GM21423 (cell line): ENCODE results near the gene COX15.
"Not testable (repeated sequence)": the region's sequence is repeated elsewhere in the genome, so short reads cannot be mapped to it uniquely, and the experiment has no call there.

Experiments used
- ATAC-seq: cut with Tn5 transposase; IDR thresholded peaks from one replicate; pipeline ENCODE4 v1.9.1; 2021; ENCODE audit warnings: mild to moderate bottlenecking, moderate library complexity; ENCODE audit not compliant: unreplicated experiment

COX15 gene

GRCh38 chr10:99742254-99742653 lies 10.3 kb upstream of the COX15 start:
- ATAC-seq = no peak

GRCh38 chr10:99740933-99741559 lies 9.1 kb upstream of the COX15 start:
- ATAC-seq = no peak

GRCh38 chr10:99740260-99740659 lies 8.3 kb upstream of the COX15 start:
- no peak for ATAC-seq

DNA sequence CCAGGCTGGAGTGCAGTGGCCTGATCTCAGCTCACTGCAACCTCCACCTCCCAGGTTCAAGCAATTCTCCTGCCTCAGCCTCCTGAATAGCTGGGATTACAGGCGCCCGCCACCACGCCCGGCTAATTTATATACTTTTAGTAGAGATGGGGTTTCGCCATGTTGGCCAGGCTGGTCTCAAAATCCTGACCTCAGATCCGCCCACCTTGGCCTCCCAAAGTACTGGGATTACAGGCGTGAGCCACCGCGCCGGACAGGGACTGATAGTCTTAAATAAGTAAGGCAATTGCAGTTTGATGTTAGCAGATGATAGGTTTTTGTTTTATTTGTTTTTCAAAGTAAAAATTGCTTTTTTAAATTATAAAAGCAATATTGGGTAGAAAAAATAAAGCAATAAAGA lies 2.2 kb upstream of the COX15 start:
- not testable (repeated sequence) for ATAC-seq

DNA sequence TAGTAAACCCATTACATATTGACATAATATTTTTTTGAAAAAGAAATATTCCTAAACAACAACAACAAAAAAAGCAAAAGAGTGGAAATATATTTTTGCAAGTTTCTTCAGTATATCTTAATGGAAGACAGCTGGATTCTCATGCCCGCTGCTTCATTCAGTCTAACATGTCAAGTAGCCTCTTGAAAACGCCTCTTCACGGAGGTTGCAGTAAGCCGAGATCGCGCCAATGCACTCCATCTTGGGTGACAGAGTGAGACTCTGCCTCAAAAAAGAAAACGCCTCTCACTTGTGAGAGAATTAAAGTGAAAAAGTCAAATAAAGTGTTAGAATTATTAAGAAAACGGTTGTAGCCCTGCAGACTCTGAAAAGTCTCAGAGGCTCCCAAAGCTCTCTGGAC lies 1.4 kb upstream of the COX15 start:
- no peak for ATAC-seq

DNA sequence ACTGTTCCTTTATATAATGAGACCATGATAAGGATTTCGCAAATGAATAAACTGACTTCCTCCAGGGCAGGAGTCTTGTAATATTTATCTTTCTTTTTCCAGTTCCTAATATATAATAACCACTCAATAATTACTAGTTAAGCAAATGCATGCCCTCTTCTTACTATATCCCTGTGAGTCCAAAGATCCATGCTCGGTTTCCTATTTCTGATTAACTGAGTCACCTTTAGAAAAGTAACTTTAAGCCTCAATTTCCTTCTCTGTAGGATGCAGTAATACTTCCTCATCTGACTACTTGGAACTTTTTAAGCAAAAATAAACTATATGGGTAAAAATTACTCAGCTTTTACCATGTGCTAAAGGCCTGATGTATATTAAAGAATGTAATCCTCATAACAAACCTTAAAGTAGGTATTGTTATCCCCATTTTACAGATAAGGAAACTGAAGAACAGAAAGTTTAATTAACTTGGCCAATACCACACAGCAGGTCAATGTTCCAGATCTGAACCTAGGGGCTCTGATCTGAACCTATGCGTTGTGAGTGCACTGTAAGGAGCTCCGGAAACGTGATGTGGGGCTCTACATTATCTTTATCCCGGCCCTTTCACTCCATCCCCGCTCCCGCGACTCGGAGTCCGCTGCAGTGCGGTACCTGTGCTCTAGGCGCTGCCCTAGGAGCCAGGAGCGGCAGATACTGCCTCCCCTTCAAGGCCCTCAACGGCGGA lies 458 bp downstream of the COX15 start:
- ATAC-seq = peak; percentile 30

GRCh38 chr10:99730026-99730425 lies 1.9 kb downstream of the COX15 start:
- ATAC-seq = no peak

GRCh38 chr10:99720387-99720786 lies 11.5 kb downstream of the COX15 start:
- no peak for ATAC-seq

- no peak for ATAC-seq
Measured at GRCh38 chr10:99714446-99714845, 17.5 kb downstream of the COX15 start.

DNA sequence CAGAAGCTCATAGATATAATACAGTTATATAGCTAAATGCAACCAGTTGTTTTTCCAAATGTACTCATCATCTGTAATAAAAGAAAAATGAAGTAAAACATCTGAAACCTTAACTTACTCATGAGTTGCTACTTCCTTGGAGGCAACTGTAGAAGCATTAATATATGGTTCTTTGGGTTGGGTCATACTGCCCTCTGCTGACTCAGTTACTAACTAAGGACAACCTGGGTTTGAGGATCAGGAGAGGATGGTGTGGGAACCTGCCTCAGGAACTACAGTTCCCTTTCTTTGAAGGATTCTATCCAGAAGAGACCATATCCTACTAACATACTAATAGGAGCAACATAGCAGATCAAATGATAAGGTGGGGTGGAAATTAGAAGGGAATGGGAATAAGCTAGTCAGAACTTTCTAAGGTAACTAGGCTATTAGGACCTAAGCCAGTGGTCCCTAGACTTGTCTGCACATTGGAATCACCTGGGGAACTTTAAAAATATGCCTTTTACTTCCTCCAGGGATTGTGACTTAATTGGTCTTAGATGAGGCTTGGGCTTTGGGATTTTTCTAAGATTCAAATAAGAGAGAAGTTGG lies 20.7 kb downstream of the COX15 start:
- ATAC-seq = peak; percentile 53

GRCh38 chr10:99709480-99710229 lies 22.3 kb downstream of the COX15 start:
- ATAC-seq = peak; percentile 65

DNA sequence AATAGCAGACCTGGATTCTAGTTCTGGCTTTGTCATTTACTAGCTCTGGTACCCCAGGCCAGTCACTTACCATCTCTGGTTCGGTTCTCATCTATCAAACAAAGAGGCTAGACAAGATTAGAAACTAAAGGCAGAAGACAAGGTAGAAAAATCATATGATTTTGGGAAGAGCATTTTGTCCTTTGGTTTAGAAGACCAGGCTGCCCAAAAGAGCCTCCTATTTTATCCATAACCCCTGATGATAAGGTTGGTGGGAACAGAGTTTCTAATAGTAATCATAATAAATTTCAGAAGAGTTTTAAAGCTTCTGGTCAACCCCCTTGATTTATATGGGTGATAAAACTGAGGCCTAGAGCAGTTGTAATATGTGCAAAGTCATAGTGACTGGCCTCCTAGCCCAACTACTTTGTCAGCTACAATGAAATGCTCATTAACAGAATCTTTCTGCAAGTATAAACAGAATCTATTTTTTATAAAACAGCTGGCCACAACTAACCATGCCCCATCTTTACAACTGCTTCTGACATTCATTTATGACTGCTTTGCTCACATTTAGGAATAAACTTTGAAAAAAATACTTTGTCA lies 23.4 kb downstream of the COX15 start:
- ATAC-seq = no peak

DNA sequence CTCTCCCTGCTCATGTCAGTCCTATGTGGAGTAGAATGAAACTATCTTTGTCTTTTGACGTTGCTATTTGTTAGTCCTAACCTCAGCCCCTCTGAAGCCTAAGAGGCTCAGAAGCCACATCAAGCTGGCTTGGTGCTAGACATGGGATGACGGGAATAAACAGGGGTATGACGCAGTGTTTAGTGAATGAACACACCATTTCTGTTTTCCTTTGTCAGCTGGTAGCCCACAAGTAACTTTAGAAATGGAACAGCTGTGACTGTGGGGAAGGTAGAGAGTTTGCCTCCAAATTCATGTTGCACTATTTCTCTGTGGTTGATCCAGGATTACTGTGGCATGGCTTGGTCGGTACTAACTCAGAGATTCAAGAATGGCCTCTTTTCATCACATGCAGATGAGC lies 31.3 kb downstream of the COX15 start:
- no peak for ATAC-seq

DNA sequence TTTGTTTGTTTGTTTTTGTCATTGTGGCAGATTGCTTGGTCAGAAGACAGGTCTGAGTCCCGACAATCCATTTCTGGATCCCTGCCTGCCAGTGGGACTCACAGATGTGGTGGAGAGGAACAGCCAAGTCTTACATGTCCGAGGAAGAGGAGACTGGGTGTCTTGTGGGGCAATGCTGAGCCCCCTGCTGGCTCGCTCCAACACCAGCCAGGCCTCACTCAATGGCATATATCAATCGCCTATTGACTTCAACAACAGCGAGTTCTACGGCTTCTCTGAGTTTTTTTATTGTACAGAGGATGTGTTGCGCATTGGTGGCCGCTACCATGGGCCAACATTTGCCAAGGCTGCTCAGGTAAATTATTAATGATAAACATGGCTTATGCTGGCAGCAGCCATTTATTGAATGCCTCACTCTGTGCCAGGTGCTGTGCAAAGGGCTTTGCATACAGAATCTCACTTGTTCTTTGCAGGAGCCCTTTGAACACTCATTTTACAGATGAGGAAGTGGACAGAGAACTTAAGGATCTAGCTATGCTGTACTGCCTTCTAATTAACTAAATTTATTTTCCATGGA lies 33.3 kb downstream of the COX15 start:
- ATAC-seq = no peak

DNA sequence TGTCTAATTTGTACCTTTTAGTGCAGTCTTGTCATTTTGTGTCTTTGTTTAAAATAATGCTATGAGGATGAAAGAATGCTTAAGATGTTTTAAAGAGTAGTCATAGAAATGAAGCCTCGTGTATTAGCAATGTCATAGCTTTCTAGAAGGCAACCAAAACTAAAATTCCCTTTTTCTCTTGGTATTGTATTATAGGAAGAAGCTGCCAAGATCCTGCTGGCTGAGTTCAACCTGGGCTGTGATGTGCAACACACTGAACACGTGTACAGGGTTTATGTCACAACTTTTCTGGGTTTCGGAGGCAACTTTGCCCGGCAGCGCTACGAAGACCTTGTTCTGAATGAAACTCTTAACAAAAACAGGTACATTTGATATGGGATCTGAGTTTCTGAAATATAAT lies 36.2 kb downstream of the COX15 start:
- no peak for ATAC-seq

DNA sequence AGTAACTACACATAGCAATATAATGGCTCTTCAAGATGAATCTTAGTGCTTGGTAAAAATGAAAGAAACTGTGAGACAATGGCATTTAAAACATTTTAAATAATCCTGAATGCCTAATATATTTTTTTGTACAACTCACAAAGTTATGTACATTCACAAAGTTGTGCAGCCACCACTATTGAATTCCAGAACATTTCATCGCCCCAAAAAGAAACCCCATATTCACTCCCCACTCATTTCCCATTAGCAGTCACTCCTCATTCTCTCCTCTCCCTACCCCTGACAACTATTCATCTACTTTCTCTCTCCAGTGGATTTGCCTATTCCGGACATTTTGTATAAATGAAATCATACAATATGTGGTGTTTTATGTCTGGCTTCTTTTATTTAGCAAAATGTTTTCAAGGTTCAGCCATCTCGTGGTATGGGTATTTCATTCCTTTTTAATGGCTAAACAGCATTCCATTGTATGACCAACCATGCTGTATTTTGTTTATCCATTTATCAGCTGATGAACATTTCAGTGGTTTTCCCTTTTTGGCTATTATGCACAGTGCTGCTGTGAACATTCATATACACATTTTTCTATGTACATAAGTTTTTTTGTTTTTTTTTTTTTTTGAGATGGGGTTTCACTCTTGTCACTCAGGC lies 37.9 kb downstream of the COX15 start:
- ATAC-seq = no peak

GRCh38 chr10:99689461-99689860 lies 42.5 kb downstream of the COX15 start:
- no peak for ATAC-seq

- peak; percentile 97 for ATAC-seq
Measured at GRCh38 chr10:99685597-99685967, 46.3 kb downstream of the COX15 start.

DNA sequence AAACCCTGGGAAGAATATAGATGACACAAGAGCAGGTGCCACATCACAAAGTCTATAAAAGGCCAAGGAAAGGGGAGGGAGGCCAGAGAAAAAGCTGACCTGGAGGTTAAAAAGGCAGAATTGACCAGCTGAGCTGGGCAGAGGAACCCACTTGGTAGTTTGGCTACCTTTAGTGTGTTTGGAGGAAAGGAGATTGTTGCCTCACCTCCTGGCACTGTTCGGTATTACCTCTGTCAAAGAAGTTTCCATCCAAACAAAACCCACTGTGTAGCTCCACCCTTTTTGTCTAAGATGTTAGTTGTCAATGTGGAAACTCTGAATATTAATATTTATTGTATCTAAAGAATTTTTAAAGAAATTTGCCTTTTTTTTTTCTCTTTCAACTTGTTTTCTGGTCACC lies 49.2 kb downstream of the COX15 start:
- ATAC-seq = no peak
